GM21381 (cell line): Measurements from ENCODE around the gene NPEPL1.
"Not testable (repeated sequence)": the region's sequence is repeated elsewhere in the genome, so short reads cannot be mapped to it uniquely, and the experiment has no call there.

ENCODE experiments used
- ATAC-seq: cut with Tn5 transposase; IDR thresholded peaks from one replicate; pipeline ENCODE4 v1.9.1; 2021; ENCODE audit warnings: mild to moderate bottlenecking, moderate library complexity; ENCODE audit not compliant: unreplicated experiment

NPEPL1 gene

DNA sequence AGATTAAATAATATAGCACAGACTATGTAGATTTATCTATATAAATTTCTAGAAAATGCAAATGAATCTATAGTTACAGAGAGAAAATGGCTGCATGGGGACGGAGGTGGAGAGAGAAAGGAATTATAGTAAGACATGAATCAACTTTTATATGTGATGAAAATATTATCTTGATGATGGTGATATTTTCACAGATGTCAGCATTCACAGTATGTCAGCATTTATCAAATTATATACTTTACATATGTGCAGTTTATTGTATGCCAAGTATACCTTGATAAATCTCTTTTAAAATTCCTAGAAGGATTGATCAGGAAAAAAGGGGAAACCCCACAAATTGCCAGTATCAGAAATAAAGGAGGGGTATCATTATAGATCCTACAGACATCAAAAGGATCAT is 44.6 kb downstream of the NPEPL1 start:
- no peak for ATAC-seq

DNA sequence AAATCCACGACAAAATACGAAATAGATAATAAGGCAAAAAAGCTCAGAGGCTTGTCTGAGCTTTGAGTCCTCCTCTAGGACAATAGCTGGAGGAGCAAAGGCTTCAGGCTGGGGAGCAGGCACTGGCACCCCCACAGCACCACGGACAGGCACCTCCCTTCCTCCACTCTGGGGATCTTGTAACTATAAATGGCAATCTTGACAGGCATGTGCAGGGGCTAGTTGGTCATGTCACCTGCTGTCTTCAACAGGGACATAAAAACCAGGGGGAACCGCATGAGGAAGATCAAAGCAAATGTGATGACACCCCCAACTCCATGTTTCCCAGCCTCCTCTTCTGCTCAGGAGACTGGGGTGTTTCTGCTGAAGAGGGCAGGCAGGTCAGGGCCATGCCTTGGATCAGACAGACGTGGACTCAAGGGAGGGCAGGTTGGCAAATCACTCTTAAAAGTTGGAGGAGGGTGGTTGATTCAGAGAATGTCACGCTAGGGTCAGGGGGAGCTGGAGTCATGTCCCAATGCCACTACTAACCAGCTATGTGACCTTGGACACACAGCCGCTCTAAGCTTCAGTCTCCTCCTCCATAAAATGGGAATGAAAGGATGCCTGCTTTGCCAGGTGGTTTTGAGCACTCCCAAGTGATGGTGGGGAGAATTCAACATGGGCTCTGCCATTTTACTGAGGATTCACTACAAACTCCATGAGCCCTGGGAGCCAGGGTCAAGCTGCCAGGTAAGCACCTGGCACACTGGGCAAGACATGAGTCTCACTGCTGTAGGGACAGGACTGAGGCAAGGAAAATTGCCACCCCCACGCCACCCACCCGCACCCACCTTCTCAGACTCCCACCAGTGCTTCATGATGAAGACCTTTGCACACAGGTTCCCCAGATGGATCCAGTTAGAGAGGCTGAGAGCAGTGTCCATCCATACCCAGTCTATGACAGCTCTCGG is 48.0 kb downstream of the NPEPL1 start:
- ATAC-seq, result no peak

DNA sequence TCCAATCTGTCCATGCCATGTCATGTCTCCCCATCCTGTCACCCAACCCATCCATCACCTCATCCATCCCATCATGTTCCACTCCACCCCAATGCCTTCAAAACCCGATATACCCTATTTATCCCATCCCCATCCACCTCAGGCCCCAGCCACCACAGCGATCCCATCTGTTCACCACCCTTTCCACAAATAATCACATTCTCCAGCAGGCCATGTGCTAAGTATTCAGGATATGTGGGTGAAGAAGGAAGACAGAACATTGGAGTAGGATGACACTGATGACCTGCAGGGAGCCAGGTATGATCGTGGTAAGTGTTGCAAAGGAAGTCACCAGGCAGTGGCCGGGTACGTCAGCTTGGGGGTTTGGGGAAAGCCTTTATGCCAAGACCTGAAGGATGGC is 48.8 kb downstream of the NPEPL1 start:
- no peak for ATAC-seq

DNA sequence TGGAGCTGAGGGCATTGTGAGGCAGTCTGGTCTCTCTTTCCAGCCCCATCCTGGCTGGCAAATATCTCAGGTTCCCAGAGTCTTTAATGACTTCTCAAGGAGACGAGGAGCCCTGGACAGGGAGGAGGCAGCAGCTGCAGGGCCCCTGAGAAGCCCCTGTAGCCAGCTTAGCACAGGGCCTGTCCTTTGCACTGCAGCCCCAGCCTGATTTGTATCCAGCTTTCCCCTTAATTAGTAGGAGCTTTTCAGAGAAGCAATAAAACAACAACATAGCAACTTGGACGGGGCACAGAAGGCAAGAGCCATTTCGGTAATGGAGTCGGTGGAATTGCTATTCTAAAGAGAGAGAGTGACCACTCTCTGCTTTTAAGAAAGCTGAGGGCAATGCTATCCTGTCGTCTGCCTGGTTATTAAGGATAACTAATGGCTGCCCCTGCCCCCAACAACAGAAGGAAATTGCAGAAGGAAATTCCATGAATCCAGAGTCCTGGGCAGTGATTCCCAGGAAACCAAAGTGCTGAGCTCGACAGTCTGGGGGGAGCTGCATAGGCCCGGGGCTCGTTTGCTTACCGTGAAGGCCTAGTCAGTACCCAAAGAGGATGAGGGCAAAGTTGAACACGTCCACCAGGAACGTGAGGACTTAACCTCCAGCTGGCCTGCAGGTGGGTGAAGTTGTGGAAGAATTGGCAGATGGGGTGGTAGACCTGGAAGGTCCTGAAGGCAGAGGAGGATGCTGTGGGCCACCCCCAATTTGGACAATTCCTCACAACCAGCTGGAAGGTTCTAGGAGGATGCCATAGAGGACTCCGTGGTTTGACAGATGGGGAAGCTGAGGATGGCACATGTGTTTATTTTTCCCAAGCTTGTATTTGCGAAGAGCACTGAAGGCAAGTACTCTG is 50.3 kb downstream of the NPEPL1 start:
- no peak for ATAC-seq

DNA sequence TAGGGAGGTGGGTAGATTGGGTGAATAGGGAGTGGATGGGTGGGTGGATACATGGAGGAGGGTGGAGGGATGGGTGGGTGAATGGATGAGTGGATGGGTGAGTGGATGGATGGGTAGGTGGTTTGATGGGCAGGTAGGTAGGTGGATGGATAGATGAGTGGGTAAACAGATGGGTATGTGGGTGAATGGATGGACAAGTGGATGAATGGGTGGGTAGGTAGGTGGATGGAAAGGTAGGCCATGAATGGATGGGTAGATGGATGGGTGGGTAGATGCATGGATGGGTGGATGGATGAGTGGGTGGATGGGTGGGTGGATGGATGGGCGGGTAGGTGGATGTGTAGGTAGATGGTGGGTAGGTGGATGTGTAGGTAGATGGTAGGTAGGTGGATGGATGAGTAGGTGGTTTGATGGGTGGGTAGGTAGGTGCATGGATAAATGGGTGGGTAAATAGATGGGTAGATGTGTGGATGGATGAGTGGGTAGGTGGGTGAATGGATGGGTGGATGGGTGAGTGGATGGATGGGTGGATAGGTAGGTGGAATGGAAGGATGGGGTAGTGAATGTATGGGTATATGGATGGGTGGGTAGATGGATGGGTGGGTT is 51.4 kb downstream of the NPEPL1 start:
- no peak for ATAC-seq

DNA sequence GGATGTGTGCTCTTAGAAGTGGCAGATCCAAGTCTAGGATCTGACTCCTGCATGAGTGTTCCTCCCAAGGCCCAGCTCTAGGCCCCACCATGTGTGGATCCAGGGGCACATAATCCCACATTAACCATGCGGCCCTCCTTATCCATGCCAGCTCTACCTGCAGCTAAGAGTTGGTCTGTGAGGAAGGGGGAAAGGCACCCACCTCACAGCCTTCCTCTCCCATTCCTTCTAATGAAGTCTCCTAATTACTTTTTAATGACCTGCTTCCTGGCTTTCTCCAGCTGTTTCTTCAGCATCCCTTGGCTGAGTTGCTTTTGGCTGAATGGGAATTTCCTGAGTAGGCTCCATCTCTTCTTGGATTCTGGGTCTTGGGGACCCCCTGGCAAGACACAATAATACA is 52.2 kb downstream of the NPEPL1 start:
- ATAC-seq, result no peak

DNA sequence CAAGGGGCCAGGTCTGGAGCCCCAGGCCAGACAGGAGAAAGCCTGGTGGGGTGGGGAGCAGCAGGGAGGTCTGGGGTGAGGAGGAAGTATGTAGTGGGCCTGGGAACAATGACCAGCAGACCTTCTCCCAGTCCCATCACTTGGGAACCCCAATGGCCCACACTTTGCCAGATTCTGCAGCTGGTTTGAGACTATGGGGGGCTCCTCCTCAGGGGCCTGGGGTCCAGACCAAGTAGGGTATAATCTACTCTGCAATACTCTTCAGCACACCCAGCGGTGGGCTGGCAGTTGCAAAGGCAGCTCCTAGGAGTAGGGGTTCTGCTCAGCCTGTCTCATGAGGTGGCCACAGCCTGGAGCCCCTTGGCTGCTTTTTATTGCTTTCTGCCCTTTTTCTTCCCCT is 52.8 kb downstream of the NPEPL1 start:
- ATAC-seq, result no peak

DNA sequence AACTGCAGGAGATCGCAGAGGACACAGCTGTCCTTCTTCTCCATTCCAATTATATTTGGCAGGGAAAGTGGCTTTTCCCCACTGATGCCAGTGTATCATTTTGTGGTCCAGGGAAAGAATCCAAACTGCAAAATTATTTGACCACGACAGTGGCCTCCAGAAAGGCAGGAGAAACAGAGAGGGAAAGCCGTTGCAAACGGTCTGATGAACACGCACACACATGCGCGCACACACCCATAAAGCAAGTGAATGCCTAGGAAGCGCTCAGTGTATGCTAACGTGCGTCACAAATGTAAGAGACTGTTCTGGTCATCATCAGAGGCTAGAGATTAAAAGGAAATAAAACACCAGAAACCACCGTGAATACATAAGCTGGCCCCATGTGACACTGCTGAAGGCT is 54.0 kb downstream of the NPEPL1 start:
- ATAC-seq, result no peak

DNA sequence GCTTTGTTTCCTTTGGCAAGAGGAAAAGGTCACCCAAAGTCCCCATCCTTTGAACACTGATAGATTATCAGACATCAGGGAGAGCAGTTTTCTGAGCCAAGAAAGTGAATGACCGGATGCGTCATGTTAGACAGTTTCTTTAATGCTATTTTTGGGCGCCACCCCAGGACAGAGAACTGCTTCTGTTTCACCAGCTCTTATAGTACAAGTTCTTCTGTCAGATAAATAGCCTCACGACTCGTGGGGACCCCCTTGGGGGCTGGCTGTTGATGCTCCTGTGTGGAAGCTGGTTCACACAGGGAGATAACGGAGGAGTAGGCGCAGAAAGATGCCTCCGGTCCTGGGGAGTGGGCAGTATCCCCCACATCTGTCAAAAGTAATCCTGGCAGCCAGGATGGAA is 54.6 kb downstream of the NPEPL1 start:
- ATAC-seq, result no peak

DNA sequence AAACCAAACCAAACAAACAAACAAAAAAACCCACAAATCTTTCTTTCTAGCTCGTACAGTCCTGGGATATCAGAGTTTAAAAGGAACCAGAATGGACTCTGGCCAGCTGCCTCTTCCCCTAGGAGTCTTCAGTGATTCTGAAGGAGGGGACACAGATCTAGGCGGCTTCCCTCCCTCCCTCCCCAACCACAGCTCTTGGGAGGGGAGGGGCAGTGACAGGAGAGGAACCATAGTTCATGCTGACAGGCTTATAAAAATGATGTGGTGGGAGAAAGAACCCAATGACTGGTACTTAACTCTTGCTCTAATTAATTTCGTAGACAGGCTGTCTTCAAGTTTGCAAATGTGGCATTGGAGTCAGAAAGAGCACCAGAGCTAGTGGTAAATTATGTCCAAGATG is 56.0 kb downstream of the NPEPL1 start:
- no peak for ATAC-seq

DNA sequence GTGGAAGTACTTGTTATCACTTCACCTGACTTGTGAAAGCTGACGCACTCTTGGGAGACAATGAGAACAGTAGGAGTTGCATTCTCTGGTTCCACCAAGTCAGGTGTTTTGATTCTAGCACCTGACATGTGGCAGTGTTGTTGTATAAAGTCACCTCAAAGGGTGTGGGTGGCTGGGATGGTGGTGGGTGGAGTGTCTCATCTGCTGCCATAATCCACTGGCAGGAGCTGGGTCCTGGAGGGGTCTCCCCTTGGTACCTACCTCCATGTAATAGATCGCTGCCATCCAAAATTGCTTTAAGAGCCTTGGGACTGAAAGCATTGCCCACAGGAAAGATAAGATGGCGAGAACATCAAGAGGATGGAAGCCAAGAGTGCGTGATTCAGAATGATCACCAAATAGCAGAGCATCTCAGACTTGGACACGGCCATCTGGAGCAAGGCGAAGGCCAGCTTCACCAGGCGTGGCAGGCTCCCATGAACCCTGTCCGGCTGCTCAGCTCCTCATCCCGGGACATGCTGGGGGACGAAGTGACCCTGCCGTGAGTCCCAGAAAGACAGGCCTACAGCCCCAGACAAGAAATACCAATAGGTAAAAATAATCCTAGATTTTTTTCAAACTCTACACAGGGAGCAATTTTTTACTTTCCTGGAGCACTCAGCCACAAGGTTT is 56.6 kb downstream of the NPEPL1 start:
- ATAC-seq, result no peak

DNA sequence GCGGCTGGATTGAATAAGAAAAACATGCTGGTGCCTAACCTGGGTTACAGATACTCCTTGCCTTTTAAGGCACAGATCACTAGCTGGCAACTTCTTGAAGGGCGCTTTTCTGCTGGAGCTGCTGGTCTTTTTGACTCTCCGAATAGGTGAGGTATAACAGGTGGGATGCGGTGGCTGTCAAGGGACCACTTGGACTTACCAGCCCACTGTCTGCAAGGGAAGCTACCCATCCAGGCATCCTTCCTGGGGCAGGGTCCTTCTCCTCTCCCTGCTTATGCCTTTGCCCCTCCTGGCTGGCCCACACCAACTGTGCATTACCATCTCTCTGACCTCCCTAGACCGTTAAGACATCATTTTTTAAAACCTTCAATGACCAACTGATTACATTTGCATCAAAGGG is 57.4 kb downstream of the NPEPL1 start:
- no peak for ATAC-seq

DNA sequence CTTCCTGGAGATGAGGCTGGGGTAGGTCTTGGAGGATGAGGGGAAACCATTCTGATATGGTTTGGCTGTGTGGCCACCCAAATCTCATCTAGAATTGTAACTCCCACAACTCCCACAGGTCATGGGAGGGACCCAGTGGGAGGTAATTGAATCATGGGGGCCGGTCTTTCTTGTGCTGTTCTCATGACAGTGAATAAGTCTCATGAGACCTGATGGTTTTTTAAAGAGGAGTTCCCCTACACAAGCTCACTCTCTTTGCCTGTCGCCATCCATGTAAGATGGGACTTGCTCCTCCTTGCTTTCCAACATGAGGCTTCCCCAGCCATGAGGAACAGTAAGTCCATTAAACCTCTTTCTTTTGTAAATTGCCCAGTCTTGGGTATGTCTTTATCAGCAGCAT is 58.1 kb downstream of the NPEPL1 start:
- ATAC-seq, result not testable (repeated sequence)

DNA sequence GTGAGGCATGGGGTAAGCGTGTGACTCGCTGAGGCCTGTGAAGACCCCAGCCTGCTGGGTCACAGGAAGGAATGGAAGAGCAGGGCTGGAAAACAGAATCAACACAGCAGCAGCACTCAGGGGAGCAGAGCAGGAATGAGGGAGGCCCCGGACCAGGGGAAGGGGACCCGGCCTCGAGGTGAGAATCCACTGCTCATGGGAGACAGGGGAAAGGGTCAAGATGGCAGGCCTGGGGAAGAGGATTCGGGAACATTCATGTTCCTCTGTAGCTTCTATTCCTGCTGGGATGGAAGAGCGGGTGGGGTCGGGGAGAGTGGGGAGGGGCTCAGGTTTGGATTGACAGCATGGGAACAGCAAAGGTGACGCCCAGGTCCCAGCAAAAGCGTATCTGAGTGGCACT is 59.4 kb downstream of the NPEPL1 start:
- ATAC-seq, result no peak

DNA sequence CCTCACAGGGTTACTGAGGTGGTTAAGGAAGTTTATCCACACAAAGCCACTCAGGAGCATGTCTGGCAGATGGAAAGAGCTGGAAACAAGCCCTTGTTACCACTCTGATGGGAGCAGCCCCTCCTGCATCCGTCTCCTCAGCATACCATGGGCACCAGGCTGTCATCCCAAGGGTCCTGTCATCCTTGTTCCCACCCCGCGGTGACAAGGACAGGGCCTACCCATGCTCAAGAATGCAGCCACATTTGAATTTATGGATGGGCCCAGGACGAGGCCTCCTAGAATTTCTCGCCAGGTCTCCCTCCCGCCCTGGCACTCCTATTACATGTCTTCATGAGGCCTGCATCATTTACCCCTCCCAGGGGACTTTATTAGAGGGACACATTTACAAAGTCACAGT is 60.0 kb downstream of the NPEPL1 start:
- ATAC-seq, result no peak

DNA sequence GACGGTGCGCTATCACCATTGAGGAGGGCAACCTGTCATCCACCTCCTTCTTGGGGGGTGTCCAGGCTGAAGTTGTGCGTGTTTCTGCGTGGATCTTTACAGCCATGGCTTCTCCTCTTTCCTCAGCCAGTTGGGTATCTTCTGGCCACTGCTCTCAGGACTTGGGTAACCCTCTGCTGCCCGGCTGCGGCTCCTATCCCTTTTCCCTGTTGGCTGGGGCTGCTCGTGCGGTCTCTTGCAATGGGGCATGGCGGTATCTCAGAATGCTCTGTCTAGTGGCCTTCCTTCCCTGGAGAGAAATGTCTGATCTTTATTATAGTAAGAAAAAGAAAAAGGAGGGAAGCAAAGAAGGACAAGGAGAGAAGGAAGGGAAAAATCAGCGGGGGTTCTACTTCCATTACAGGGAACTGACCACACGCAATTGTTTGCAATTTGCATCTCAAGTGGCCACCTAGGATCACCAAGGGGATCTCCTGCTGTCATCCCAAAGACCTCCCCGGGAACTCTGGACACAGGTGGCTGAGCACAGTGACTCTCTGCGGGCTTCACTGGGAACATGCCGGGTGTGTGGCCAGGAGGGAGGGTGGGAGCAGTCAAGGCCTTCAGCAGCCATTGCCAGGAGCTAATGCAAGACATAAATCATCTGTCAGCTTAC is 60.8 kb downstream of the NPEPL1 start:
- ATAC-seq, result no peak

DNA sequence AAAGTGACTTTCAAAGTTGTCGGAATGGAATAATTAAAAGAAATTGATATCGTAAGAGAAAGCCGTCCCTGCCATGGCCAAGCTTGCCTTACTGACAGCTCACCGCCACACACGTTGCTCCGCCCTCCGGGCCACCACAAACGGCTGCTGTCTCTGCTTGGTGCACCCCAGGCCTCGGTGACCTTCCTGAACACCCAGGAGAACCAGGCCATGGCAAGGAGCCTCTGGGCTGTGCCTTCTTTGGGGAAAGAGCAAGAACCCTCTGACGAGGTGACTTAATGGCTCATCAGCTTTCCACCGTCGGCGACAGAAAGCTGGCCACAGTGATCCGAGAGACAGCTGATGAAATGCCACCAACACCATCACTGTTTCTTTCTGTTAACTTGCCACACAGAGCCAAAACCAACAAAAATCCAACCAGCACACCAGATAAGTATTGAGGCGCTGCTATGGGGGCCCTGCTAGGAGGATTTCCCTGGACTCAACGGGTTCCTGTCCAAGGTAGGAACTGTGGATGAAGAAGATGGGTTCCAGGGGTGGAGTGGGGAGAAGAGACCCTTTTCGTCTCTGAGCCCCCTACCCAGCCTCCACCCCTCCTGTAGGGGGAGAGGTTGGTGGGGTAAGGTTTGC is 61.4 kb downstream of the NPEPL1 start:
- ATAC-seq, result no peak

DNA sequence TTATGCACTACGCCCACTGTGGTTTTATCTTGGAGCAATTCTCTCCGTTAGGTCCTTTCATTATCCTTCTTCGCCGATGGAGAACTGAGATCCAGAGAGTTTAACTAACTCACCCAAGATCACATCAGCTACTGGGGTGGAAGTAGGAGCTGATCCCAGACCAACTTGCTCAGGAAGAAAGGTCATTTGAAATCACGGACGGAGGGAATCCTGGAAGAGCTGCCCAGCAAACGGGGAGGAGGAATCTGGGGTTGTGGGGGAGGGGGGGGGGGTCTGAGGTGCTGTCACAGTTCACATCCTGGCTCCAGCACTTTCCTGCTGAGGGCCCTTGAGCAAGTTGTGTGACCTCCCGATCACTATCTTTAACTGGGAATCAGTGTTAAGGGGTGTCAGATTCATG is 62.0 kb downstream of the NPEPL1 start:
- ATAC-seq, result no peak

DNA sequence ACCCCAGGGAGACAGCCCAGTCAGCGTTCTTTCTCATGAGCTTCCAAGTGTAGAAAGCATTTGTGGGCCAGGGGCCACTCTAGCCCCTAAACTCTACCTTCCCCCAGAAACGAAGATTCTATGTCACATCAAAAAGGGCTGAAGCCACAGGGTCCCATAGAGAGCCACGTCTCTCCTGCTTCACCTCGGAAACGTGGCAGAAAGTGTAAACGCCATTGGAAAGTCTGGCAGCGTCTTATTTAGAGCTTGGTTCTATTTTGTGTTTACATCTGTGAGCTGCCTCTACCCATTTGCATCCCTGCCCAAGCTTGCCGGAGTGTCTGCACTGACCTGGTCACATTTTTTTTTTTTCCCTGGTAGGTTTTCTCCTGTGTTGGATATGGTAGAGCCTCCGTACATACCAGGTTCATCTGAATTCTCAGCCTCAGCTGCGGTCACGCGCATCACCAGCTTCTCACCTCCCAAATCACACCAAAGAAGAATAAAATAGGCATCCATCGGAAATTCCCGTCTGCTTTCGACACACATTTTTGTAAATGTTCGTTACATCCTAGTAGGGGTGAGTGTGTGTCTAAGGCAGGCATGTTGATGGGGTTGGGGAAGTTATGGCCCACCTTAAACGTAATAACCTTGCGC is 62.6 kb downstream of the NPEPL1 start:
- no peak for ATAC-seq
